ENCODE data around the gene TBXA2R.
"Not testable (repeated sequence)": the region's sequence is repeated elsewhere in the genome, so short reads cannot be mapped to it uniquely, and the experiment has no call there.

TBXA2R gene

DNA sequence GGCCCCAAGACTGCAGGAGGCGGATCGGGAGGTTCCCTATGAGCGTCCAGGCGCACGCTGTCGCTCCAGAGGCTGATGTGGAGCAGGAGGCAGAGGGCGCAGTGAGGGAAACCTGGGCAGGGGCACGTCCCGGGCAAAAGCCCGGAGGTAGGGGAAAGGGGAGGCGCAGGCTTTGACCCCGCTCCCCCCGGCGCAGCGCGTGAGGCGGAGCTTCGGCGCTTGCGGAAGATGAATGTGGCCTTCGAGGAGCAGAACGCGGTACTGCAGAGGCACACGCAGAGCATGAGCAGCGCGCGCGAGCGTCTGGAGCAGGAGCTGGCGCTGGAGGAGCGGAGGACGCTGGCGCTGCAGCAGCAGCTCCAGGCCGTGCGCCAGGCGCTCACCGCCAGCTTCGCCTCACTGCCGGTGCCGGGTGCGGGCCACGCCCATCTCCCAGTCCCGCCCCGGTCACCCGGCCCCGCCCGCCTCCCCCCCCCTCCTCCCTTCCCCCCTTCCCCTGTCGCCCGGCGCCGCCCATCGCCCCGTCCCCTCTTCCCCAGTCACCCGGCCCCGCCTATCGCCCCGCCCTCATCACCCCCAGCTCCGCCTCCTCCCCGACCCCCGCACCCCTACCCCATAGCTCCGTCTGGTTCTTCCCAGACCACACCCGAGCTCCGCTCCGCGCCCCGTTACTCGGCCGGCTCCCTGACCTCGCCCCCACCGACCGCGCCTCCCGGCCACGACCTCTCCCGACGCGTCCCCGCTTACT lies 29.8 kb downstream of the TBXA2R start:
- DNase-seq = peak; percentile 73

DNA sequence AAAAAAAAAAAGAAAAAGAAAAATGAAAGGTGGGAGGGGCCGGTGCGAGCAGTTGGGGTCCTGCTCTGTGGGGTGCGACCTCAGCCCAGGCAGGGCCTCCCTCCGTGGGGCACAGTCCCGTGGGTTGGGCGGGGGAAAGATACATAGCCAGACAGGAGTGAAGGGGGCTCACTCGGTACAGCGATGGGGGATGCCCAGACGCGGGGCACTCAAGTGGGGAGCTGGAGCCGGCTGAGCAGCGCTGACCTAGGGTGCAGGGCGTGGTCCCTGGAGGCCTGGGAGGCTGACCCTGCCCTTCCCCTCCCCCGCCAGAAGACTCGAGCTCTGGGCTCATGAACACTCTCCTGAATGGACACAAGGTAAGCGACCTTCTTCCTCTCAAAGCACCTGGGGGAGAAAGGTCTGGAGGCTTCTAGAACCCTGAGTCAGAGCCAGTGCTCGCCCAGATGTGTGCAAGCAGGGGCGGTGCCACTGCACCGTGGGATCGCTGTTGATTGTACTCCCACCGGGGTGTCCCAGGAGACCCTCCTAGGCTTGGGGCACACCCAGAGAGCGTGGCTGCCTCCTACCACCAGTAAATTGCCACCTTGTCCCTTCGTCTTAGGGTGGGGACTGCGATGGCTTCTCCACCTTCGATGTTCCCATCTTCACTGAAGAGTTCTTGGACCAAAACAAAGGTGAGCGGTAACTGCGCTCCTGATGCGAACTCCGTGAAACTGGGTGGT lies 30.6 kb downstream of the TBXA2R start:
- DNase-seq = no peak

DNA sequence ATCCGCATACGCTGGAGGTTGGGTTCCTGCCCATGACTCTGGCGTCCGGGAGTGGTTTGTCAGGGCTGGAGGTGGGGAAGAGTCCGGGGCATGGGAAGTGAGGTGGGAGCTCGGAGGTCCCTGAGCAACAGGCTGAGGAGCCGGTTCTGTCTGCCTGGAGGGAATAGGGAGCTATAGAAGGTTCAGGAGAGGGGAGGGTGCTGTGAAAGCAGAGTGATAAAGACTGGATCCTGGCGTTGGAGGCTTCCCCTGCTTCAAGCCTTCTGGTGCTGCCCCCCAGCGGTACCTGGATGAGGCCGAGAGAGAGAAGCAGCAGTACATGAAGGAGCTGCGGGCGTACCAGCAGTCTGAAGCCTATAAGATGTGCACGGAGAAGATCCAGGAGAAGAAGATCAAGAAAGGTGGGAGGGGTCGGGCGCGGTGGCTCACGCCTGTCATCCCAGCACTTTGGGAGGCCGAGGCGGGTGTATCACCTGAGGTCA lies 31.4 kb downstream of the TBXA2R start:
- peak; percentile 36 for DNase-seq

DNA sequence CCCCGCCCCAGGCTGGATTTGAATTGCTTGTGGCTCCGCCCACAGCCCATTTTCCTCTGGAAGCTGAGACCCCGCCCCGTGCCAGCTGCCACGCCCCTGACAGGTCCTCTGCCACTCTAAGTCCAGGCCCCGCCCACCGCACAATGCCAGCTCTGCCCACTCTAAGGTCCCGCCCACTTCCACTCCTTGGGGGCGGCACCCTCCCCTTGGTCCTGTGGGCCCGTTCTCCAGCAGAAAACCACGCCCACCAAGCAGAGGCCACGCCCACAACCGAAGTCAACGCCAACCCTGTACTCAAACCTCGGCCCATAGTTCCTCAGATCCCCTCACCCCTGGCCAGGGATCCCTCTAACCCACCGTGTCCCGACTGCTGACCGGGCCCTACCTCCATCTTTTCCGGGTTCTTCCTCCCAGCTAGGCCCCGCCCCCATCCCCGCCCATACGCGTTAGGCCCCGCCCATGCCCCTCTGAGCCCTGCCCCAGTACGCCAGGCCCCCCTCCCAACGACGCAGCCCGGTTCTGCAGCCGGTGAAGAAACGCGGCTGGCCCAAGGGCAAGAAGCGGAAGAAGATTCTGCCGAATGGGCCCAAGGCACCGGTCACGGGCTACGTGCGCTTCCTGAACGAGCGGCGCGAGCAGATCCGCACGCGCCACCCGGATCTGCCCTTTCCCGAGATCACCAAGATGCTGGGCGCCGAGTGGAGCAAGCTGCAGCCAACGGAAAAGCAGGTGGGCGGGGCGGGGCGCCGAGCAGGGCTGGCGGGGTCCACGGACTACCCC lies 32.6 kb downstream of the TBXA2R start:
- DNase-seq = peak; percentile 100

DNA sequence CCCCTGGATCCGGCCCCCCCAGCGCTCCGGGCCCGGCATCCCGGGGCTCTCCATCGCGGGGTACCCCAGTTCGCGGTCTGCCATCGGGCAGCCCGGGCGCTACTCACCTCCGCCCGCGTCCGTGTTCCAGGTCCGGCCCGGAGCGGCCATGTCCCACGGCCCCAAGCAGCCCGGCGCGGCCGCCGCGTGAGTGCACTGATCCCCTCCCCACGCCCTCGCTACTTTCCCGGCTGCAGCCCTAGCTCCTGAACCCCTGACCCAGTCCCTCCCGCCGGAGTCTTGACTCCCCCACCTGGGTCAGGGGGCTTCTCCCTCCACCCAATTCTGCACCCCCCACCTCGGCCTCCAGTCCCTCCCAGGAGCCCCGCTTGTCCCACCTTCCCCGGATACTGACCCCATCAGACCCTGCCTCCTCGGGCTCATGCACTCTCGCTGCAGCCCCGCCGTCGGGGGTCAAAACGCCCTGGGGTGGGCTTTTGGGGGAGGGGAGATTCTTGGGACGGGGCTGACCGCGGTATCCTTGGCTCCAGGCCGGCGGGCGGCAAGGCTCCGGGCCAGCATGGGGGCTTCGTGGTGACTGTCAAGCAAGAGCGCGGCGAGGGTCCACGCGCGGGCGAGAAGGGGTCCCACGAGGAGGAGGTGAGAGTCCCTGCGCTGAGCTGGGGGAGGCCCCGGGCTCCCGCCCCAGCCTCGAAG lies 33.4 kb downstream of the TBXA2R start:
- peak; percentile 51 for DNase-seq

DNA sequence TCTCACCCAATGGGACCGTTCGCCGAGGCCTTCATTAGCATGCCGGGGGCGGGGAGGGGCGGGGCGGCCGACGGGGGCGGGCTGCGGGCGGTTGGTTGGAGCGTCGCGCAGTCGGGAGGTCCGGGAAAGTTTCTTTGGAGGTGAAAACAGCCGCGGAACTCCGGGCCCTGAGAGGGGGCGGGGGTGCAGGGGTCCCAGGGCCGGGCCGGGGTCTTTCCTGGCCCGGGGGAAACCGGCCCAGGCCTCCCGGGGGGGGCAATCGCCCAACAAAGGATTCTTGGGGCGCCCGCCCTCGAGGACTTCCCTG lies 33.9 kb downstream of the TBXA2R start, which contains the start of gene HMG20B:
Gene HMG20B (plus strand): TSS at position 90 of the 307 bp plus-strand sequence. CDS start 366 bp downstream, outside the sequence.
- no peak for DNase-seq

DNA sequence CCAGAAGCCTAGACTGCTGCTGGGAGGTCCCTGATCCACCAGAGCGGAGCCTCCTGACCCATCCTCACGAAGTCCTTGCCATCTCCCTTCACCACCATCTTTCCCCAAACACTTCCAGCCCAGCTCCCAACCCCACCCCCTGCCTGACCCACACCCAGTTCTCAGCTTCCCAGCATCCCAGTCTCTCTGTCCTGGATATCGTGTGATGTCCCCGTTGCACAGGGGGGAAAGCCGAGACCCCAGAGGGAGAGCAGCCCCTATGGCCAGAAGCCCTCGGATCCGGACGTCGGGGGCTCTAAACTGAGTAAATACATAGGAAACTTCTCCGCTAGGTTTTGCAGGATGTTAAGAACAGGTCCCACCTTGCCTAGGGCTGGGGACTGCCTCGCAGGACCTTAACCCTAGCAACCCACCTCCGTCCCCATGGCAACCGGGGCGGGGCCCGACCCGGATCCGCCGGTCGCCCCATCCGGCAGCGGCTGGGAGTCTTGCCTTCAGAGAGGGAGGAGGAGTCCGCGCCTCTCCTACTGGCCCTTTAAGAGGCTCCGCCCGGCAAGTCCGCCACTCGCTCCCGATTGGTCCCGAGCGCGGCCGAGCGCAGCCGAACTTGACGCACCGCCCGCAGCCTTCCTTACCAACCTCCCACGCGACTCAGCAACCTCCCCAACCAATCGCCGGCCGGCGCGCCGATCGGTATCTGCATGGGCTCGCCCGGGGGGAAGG lies 34.4 kb downstream of the TBXA2R start:
- DNase-seq = peak; percentile 99

DNA sequence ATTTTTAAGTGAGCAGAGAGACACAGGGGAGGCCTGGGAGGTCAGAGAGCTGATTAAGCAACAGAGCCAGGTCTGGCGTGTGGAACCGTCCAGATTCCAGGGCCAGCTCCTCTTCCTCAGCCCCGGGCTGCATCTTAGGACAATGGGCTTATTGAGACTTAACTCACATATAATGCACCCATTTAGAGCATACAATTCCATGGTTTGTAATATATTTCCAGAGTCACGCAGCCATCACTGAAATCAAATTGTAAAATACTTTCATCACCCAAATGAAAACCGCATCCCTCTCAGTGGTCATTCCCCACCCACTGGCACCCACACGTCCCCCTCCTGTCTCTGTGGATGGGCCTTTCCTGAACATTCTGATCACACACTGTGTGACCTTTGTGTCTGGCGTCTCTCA lies 36.1 kb downstream of the TBXA2R start:
- DNase-seq = no peak

DNA sequence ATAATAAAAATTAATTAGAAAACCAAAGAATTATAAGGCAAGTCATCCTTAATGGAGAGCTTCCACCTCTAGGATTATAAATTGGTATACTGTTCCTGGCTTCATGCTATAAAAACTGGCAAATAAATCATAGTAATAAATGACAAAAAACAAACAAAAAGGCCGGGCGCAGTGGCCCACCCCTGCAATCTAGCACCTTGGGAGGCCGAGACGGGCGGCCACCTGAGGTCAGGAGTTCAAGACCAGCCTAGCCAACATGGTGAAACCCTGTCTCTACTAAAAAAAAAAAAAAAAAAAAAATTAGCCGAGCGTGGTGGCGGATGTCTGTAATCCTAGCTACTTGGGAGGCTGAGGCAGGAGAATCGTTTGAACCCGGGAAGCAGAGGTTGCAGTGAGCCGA lies 36.6 kb downstream of the TBXA2R start:
- not testable (repeated sequence) for DNase-seq

DNA sequence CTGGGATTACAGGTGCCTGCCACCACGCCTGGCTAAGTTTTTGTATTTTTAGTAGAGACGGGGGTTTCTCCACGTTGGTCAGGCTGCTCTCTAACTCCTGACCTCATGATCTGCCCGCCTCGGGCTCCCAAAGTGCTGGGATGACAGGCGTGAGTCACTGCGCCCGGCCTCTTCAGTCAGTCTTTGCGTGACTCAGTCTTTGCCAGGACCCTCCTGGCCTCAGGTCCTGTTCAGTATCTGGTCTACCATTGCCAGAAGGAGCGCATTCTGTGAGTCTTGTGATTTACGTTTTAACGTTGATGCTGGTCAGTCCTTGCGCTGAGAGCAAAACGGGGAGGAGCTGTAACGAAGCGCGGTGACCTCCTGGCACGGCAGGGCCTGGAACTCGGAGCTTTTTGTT lies 41.5 kb downstream of the TBXA2R start:
- DNase-seq = no peak

DNA sequence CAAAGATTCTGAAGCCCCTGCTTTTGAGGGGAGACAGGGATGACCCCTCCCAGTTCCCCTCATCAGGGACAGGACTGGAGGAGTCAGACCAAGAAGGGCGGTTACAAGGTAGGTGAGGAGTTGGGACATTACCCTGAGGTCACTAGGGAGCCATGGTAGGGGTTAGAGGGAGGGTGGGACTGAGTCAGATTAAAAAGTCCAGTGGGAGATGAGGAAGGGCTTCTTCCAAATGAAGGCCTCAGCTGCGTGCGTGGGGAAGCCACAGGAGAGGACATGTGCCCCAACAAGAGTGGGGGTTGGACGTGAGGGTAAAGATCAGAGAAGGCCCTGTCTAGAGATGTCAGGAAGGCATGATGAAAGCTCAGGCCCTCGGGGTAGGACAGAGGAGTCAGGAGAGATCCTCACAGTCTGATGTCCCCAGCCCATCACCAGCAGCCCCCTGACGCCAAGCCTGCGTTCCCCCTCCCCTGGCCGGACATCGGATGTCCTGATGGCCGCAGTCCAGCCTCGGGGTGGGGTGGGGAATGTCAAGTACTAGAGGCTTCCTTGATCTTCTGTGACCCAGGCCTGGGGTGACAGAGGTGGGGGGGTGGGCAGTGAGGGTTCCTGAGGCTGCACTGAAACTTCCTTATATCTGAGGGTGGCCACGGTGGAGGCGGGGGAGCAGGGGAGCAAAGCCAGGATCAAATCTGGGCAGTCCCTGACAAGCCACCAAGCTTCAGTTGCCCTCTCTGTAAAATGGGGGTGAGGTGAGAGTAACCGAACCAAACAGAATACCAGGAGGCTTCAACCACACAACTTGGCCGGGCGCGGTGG lies 42.8 kb downstream of the TBXA2R start:
- no peak for DNase-seq

DNA sequence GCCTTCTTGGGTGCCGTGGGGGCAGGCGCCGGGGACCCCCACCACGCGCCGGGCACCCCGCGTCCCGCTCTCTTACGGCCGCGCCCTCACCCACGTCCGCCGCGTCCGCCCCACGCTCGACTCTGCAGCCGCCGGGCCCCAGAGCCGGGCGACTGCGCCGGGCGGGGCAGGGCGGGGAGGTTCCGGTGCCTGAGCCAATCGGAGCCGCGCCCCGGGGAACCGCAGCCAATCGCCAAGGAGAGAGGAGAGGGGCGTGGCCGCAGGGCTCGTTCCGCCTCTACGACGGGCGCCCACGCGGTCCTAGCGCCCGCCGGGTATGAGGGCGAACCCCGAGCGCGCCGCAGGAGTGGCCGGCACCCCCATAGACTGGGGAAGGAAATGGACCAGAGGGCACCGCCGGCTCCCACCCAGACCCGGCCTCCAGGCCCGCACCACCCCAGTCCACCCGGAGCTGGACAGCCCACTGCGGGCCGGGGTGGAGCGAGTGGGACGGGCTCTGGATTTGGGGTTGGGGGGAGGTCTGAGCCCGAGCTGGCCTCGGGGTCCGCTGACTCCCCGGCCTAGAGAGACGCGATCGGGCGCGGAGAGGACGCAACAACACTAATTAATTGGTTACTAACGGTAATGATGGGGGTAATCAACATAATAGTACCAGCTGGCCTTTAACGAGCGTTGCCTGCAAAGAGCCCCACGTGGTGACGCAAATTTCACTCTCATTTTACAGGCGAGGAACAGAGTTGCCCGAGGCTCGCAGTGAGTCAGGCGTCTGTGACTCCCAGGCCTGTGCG lies 49.0 kb downstream of the TBXA2R start, which contains the start of gene MFSD12:
Gene MFSD12 (minus strand): TSS at position 126 of the 788 bp plus-strand sequence. CDS start 183 bp downstream, outside the sequence.
- peak; percentile 98 for DNase-seq

DNA sequence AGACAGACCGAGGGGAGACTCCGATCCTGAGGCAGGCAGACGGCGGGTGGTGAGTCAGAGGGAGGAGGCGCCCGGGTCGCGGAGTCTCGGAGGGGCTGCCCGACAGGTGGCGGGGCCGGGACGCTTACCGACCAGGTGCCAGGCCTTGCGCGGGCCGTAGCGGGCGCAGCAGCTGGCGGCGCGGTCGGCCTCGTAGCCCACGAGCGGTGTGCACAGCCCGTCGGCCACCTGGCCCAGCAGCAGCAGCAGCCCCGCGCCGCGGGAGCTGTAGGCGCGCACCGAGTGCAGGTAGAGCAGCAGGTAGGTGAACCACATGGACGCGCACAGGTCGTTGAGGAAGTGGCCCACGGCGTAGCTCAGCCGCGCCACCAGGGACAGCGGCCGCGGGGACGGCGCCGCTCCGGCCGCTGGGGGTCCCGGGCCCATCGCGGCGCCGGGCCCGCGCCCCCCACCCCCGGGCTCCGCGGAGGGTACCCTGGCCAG lies 49.7 kb downstream of the TBXA2R start:
- peak; percentile 46 for DNase-seq

DNA sequence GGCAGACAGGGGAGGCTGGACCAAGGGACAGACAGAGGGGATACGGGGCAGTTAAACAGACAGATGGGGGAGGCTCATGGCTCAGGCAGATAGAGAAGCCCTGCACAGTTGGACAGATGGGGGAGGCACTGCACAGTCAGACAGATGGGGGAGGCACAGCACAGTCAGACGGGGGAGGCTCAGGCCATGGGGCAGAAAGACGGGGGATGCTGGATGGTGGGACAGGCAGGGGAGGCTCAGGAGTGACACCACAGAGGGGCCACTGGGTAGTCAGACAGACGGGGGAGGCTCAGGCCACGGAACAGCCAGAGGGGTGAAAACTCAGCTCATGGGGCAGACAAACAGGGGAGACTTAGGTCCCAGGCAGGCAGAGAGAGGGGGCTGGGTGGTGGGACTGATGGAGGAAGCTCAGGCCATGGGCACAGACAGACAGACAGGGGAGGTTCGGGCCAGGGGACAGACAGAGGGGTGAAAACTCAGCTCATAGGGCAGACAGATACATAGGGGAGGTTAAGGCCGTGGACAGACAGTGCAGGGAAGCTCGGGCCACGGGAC lies 50.2 kb downstream of the TBXA2R start:
- no peak for DNase-seq

DNA sequence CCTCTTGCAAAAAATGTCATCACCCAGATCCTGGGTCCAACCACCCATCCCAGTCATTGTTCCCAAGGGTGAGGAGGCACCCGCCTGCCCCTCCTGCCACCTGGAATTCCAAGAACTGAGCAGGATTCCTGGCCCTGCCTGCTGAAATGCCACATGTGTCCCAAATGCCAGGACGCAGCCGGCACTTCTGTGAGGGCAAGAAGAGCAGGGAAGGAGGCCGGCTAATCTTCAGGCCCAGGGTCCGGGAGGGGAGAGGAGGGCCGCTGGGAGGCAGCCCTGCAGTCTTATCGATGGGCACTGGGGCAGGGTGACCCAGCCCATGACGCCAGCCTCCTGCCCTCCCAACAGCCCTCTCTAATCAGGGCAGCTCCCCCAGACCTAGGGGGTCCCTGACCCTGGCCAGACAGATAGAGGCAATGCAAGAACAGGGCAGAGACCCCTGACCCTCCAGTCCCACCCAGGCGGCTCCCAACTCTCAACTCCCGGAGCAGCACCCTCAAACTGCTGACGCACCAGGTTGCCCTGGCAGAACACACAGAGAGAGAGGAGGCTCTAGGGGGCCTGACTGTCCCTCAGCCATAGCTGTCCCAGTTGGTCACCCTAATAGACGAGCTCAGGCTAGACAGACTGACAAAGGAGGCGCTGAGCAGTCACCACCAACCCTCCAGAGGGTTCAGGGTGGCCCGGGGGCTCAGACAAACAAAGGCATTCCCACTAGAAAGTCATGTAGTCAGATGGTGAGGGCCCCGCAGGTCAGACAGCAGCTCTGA lies 50.8 kb downstream of the TBXA2R start:
- DNase-seq = peak; percentile 49

DNA sequence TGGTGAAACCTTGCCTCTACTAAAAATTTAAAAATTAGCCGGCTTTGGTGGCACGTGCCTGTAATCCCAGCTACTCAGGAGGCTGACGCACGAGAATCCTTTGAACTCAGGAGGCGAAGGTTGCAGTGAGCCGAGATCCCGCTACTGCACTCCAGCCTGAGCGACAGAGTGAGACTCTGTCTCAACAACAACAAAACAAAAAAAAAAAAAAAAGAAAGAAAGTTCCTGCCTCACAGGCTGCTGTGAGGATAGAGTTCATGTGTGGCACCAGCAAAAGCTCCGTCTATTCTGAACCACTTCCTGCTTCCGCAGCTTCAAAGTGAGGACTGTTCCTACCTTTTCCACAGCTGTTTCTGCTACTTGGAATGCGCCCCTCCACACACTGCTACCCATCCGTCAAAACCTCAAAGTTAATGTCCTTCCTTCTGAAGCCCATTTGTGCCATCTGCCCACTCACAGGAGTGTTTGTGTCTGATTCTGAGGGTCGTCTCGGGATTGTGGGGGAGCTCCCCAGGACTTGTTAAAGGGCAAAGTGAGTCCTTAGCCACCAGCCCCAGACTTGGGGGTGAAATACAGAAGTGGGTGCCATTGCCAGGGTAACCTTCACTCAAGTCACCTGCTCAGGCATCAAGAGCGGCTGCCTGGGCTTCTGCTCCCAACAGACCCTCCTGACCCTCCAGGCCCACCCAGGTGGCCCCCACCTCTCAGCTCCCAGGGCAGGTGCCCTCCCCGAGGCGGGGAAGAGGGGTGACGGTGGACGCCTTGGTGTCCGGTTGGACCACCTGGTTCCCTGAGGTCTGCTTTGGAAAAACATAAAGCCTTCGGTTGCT lies 52.2 kb downstream of the TBXA2R start:
- DNase-seq = no peak

DNA sequence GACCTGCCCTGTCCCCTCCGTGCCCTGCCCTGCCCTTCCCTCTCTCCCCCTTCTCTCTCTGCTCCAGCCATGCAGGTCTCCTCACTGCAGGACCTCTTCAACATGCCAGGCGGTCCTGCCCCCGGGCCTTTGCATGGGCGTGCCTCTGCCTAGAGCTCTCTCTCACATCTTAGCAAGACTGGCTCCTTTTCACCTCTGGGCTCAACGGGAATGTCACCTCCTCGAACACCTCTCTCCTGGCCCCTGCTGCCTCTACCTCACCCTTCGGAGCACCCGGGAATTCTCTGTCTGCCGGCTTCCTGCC lies 54.9 kb downstream of the TBXA2R start:
- DNase-seq = no peak
